HCEC 1CT (cell line): ENCODE data around the gene CFAP58.
A peak's percentile ranks its signal among the peaks of the same experiment; 100 is the strongest.

Source experiments
- DNase-seq: peaks from one replicate; pipeline ENCODE4 v3.0.0-alpha.2; 2017

Gene CFAP58

GRCh38 chr10:104321725-104322415, 31.8 kb upstream of the CFAP58 start:
- DNase-seq = no peak

DNA sequence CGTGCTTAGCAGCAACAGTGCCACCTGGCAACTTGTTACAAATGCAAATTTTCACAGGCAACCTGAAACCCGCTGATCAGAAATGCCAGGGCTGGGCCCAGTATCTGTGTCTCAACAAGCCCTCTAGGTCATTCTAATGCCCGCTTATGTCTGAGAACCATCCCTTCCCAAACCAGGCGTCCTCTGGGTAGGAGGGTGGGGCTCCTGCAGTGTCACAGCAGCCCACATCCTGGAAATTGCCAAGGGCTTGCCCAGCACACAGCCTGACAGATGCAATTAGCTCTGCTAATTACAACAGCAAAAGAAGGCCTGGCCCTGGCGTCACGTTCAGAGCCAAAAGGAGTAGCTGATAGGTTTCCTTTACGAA, 31.2 kb upstream of the CFAP58 start:
- DNase-seq = no peak

- DNase-seq = no peak
Observed at GRCh38 chr10:104323085-104323484, 30.5 kb upstream of the CFAP58 start.

DNA sequence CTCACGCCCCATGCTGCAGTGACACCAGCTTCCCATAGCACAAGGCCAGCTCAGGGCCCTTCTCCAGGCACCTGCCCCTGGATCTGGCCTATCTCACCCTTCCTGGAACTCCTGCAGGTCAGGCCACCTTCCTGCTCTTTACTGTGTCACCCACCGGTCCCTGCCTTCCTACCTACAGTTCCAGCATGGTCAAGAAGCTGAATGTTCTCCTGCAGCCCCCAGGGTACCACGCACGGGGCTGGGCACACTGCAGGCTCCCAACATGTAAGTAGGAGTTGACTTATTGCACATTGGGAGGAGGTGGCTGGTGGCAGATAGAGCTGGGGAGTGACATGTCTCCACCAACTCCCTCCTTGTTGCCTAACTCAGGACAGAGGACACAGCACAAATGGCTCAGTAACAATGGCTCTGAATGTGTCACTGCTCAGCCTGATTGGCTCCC, 29.9 kb upstream of the CFAP58 start:
- no peak for DNase-seq

- DNase-seq = no peak
Observed at GRCh38 chr10:104324221-104324686, 29.4 kb upstream of the CFAP58 start.

DNA sequence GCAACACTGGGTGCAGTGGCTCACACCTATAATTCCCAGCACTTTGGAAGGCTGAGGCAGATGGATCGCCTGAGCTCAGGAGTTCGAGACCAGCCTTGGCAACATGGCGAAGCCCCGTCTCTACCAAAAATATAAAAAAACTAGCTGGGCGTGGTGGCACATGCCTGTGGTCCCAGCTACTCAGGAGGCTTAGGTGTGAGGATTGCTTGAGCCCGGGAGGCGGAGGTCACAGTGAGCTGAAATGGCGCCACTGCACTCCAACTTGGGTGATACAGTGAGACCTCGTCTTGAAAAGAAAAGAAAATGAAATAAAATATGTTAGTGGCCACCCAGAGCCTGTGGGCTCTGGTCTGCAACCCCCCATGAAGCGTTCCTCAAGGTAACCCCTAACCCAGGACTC, 28.7 kb upstream of the CFAP58 start:
- DNase-seq = no peak

- no peak for DNase-seq
Observed at GRCh38 chr10:104325436-104326435, 27.9 kb upstream of the CFAP58 start.

DNA sequence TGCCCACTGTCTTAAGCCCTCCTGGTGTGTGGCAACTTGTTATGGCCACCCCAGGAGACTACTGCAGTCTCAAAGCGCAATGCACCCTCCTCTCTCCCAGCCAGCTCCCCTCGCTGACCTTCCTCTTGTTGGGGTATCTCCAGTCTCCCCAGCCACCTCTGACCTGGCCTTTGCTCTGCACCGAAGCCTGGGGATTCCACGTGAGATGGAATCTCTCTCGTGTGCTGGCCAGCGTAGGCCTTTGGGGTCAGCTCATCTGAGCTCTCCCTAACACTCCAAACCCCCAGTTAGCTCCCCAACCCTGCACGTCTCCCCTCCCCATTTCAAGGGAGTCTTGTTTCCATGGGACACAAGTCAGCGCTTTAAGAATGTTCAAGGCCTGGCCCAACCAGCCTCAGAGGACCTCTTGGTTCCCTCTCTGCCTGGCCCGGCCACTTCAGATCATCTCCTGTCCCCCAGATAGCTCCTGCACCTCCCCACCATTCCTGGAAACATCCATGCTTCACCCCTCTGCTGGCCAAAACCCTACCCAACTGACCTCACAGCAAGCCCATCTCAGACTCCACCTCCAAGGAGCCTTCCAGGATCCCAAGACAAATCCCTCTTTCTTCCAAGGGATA, 26.5 kb upstream of the CFAP58 start:
- no peak for DNase-seq

- peak; percentile 62 for DNase-seq
Observed at GRCh38 chr10:104327745-104328645, 25.6 kb upstream of the CFAP58 start.

DNA sequence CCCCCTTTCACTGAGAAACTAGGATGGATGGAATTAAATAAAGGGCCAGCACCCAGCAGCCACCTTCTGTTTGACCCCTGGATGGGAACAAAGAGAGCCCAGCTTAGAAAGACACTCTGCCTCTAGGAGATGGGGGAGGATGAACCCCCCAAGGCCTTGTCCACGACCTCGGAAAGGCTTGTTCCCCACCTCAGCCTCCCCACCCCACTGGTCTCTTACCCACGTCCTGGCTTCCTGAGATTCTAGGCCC, 25.1 kb upstream of the CFAP58 start:
- peak; percentile 0 for DNase-seq

DNA sequence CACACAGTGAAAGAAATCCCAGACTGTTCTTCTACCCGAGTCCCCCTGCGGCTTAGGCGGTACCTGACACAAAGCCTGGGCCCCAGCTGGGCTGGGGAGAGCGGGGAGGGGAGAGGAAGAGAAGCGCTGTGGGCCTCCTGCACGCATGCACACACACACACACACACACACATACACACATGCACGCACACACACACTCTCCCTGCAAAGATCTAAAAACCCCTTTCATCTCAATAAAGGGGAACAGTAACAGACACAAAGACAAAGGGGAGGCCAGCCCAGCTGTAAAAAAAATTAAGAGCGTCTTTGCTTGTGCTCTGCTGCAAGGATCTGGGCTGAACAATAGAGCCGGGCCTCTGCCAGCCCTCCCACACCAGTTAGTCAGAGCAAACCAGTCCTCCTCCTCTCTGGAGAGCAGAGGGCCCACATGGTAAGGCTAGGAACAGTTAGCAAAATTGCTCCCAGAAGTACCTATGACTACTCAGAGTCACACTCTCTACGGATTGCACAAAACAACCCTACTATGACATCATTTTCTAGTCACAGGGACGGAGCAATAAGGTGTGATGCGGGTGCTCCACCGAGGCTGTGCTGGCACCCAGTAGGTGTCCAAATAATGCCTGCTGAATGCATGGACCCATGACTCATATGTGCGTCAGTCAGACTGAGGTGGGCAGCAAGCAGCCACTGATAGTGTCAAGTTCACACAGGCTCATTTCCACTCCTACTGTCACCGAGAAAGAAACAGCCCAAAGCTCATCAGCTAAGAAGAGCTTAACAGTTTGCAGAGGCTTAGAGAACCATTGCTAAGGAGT, 24.5 kb upstream of the CFAP58 start:
- DNase-seq = peak; percentile 89

DNA sequence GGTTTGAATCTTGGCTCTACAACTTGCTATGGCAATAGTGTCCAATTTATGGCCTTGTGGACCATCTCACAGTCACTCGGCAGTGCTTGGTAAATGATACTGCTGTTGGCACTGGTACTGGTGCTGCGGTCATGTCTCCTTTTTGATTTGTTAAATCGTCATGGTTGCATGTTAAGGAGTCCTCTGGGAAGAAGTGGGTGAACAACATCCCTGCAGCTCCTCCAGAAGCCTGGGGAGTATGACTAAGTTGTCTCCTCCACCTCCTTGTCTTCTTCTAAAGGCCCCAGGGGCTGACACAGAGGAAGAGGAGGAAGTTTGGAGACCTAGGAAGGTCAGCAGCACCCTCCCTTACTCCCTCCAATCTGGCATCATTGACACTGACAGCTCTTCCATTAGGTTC, 23.9 kb upstream of the CFAP58 start:
- DNase-seq = peak; percentile 60

DNA sequence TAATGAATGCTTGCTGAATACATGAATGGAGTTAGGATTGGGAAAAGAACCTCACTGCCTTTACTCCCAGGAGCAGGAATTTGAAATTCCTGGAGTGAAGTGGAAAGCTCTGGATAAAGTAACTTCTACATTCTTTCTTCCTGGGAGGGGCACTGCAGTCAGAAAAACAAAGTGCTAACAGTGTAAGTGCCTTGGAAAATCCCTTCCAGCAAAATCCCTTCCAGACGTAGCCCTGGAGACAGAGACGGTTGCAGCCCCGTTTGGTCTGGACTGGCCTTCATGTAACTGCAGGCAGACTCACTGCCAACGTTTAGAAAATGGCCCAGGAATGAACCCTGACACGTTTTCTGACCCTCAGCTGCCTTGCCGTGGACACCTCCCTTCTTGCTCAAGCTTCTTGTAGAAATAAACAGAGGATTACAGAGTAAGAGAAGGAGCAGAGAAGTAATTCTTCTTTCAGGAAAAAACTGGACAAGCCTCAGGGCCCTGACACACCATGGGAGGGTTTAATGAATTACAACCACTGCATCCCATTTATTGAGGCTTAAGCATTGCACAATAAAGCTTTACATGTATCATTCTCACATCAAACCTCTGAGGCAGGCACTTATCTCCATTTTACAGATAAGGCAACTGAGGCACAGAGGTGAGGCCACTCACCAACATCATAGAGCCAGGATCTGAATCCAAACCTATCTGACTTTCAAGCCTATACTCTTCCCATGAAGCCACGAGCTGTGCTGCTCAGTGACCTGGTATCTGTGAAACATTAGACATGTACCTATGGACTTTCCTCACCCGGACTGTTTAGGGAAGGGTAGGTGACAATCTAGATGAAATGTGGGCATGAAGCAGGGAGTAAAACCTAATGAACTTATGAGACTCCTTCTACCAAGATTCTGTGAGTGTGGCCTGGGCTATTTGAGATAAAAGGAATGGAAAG, 23.2 kb upstream of the CFAP58 start:
- DNase-seq = peak; percentile 83

GRCh38 chr10:104331208-104331838, 22.3 kb upstream of the CFAP58 start:
- peak; percentile 43 for DNase-seq

GRCh38 chr10:104332243-104333031, 21.2 kb upstream of the CFAP58 start:
- DNase-seq = no peak

DNA sequence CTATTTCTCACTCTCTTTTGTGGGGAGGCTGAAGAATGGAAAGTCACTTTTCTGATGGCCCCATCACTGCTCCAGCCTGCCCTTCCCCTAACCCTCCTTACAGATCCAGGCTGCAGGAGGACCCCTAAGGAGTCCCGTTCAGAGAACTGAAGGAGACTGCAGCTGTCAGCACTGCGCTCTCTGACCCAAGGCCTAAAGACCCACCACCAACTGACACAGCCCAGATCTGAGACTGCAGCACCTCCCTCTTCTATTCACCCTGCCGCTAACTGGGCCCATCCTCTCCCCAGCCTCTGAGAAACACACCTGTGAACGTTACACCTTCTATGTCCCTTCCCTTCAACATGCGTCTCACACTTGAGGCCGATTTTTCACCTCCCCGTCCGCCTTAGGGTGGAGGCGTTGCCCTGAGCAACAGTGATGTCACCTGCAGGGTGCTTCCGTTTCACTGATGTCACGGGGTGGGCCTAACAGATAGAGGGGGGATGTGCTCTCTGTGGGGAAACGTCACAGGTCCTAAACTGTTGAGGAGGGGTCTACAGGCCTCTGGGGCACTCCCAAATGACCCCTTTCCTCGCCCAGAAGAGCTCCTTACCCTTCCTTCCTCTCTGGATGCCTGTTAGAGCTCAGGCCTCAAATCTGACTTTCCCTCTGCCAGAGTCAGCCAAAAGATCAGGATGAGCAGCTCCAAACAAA, 20.5 kb upstream of the CFAP58 start:
- DNase-seq = no peak

DNA sequence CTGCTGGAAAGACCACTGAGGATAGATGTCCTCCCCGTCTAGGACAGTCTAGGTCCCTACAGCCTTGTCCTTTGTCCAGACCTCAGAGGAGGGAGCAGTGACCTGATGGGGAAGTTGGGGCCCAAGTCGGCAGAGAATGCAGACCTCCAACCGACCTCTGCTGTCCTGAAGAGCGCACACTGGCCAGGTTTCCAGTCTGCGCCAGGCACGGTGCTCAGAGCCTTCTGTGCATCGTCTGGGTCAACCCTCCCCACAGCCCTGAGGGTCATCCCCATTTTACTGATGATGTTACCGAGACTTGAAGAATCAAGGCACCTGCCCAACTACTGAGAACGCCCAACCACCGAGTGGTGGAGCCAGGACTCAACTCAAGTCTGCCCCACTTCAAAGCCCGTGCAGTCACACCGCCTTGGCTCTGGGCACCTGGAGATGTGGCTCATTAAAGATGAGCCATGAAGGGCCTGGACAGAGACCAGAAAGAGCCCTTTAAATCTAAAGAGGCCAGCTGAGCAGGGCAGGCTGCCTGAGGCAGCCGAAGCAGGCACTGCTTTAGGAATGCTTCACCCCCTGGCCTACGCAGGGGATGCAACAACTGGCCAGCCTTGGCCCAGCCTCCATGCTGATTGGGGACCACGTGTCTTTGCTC, 19.8 kb upstream of the CFAP58 start:
- no peak for DNase-seq

GRCh38 chr10:104334561-104334960, 19.1 kb upstream of the CFAP58 start:
- DNase-seq = no peak
